Measurements from ENCODE around the gene POLR2A.

DNA sequence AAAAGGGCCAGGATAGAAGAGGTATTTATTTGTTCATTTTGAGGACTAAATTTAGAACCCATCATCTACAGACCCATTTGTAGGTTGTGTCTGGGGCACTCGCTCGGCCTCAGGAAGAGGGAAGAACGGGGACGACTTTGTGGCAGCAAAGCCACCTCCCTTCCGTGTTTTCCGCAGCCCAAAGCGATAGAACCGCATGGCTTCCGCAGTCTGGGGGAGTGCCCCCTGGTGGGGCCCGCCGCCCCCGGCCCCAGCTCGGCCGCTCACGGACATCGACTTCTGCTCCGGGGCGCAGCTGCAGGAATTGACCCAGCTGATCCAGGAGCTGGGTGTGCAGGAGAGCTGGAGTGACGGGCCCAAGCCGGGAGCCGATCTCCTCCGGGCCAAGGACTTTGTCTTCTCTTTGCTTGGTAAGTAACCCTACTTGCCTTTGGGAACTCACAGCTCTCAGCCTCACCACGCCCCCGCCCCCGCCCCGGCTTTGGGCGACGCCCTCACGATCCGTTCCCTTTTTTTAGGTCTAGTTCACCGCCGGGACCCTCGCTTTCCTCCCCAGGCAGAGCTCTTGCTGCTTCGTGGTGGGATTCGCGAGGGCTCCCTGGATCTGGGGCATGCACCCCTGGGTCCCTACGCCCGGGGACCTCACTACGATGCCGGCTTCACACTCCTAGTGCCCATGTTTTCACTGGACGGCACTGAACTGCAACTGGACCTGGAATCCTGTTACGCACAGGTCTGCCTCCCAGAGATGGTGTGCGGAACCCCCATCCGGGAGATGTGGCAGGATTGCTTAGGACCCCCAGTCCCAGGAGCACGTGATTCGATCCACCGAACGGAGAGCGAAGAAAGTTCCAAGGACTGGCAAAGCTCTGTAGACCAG, 48.2 kb upstream of the POLR2A start:
- TF ChIP-seq, protein P1, sequence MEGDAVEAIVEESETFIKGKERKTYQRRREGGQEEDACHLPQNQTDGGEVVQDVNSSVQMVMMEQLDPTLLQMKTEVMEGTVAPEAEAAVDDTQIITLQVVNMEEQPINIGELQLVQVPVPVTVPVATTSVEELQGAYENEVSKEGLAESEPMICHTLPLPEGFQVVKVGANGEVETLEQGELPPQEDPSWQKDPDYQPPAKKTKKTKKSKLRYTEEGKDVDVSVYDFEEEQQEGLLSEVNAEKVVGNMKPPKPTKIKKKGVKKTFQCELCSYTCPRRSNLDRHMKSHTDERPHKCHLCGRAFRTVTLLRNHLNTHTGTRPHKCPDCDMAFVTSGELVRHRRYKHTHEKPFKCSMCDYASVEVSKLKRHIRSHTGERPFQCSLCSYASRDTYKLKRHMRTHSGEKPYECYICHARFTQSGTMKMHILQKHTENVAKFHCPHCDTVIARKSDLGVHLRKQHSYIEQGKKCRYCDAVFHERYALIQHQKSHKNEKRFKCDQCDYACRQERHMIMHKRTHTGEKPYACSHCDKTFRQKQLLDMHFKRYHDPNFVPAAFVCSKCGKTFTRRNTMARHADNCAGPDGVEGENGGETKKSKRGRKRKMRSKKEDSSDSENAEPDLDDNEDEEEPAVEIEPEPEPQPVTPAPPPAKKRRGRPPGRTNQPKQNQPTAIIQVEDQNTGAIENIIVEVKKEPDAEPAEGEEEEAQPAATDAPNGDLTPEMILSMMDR (IDR thresholded peaks at IDR 0.05; ENCODE audit: borderline replicate concordance, extremely low read depth, low read length, poor library complexity, severe bottlenecking): peak; percentile 41
- TF ChIP-seq EZH2 (IDR thresholded peaks at IDR 0.05; ENCODE audit: borderline replicate concordance, low read depth, low read length, severe bottlenecking): no peak
